GM12872 (cell line): ENCODE data around the gene ATG2A.

Experiments used
- CTCF ChIP-seq: IDR thresholded peaks from 3 replicates; pipeline ENCODE4 v1.5.1; 2011; ENCODE audit warnings: low read depth, mild to moderate bottlenecking, low read length, moderate library complexity; ENCODE audit not compliant: insufficient read depth

The ATG2A gene

GRCh38 chr11:64881476-64881875, 35.5 kb downstream of the ATG2A start:
- no peak for TF ChIP-seq CTCF

GRCh38 chr11:64880240-64881001, 36.6 kb downstream of the ATG2A start:
- no peak for TF ChIP-seq CTCF

- no peak for TF ChIP-seq CTCF
Measured at GRCh38 chr11:64879244-64879900, 37.6 kb downstream of the ATG2A start.

GRCh38 chr11:64878494-64879243, 38.3 kb downstream of the ATG2A start, which contains the start of gene EHD1:
TSS of gene EHD1 (minus strand) at chr11:64878621. CDS start at chr11:64878464, 157 bp downstream.
- TF ChIP-seq CTCF = peak; percentile 68

GRCh38 chr11:64878223-64878493, 38.9 kb downstream of the ATG2A start:
- TF ChIP-seq CTCF = no peak

- TF ChIP-seq CTCF = no peak
Measured at GRCh38 chr11:64877390-64878222, 39.4 kb downstream of the ATG2A start.

GRCh38 chr11:64876835-64877341, 40.1 kb downstream of the ATG2A start:
- no peak for TF ChIP-seq CTCF
